HG03469 (cell line): ENCODE measurements around the gene USP40.

Experiments used
- ATAC-seq: cut with Tn5 transposase; IDR thresholded peaks from one replicate; pipeline ENCODE4 v1.9.1; 2021; ENCODE audit warnings: mild to moderate bottlenecking, moderate library complexity, moderate number of reproducible peaks; ENCODE audit not compliant: unreplicated experiment

USP40 gene

DNA sequence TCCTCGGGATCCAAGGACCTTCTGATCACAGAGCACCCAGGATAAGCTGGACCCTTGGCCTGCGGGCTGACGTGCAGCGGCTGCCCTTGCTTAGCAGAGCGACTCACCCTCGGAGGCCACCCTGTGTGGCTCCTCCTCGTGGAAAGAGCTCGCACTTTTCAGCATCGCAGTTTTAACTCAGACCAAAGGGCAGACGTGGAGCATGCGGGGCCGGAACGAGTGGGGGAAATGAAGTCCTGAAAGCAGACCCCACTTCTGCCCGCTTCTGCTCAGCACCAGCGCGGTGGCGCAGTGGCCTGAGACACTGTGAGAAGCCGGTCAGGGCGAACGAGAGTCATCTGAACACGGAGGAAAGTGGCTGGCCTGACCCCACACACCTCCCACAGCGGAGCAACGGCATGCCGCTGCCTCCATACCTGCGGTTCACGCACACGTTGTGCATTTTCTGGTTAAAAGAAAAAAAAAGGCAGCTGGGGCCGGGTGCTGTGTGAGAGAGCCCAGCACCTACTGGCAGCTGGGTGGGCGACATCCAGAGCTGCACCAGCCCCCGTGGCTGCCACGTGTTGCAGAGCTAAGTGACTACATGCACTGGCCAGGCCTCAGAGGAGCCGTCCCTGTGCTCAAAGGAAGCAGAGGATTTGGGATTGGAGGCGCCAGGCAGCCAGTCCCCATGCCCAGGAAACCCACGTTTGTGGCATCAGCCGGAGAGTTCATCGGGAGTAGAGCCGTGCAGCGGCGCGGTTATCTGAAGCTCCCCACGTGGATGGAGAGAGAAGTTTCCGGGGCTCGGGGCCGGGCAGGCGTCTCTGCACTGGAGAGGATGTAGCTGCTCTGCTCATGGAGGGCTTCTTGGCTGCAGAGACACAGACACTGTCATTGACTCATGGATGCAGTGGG is 89.7 kb downstream of the USP40 start:
- ATAC-seq, result no peak

GRCh38 chr2:233476063-233476410 is 90.5 kb downstream of the USP40 start:
- no peak for ATAC-seq

- ATAC-seq, result no peak
These were observed 92.0 kb downstream of the USP40 start for GRCh38 chr2:233474308-233475160.

GRCh38 chr2:233473878-233474277 is 92.7 kb downstream of the USP40 start:
- ATAC-seq, result no peak

DNA sequence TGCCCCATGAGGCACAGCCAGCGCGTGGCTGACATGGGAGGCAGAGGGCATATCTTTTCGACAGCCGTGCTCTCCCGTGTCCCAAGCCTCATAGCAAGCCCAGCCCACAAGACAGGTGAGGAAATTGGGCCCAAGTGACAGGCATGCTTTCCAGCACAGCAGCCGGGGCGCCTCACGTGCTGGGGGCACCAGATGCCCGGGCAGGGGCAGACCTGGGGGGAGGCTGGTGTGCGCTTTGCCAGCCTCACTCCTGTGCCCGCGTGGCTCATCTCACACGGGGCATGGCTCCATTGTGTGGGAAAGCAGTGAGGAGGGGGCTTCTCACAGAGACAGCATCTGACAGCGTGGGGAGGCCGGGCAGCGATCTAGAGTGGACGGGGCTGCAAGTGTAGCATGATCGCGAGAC is 93.2 kb downstream of the USP40 start:
- no peak for ATAC-seq

- no peak for ATAC-seq
These were observed 95.1 kb downstream of the USP40 start for GRCh38 chr2:233471291-233472035.

- no peak for ATAC-seq
These were observed 95.7 kb downstream of the USP40 start for GRCh38 chr2:233470839-233471238.

- no peak for ATAC-seq
These were observed 96.4 kb downstream of the USP40 start for GRCh38 chr2:233470011-233470687.

GRCh38 chr2:233469261-233470010 is 97.1 kb downstream of the USP40 start:
- ATAC-seq, result no peak

DNA sequence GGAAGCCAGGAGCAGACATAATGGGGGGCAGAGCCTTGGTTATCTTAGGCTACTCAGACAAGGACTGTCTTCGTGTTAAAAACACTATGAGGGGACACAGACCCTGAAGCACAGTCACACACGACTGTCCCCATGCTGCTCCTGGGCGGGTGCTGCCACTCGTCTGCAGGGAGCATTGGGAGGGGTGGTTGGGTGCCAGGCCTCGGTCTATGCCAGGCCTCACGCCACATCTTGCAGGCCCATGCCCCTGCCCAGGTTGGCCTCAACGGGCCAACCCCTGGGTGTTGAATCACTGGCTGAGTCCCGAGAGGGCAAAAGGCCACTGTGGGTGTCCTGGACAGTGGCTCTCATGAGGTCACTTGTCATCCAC is 97.9 kb downstream of the USP40 start:
- no peak for ATAC-seq

GRCh38 chr2:233468047-233468740 is 98.4 kb downstream of the USP40 start:
- ATAC-seq, result no peak

GRCh38 chr2:233466991-233467603 is 99.5 kb downstream of the USP40 start:
- no peak for ATAC-seq

DNA sequence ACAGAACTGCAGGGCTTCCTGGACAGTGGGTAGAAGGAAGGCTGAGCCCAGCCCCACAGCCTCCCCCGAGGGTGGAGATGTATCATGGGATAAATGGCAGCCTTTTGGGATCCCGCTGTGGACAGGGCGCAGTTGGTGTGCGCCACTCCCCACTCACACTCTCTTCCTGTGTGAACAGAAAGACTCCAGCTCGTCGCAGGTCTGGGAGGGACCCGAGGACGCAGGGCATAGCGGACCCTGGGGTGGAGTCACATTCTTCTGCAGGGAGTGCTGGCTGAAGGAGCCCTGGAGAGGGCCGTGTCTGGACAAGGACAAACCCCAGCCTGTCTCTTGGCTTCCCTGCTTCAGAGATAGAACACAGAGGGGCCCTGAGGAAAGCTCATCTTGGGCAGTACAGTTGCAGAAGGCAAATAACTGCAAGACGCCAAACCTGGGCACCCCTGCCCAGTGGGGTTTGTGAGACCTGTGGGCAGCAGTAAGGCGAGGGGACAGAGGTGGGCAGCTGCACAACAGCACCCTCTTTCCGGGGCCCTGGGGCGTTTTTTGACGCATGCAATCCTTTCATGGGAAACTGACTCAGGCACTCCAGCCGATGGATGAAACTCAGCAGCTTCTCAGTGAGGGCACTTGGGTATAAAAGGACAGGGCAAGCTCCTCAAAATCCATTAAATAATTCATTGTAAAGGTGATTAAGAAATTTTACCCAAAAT is 101.9 kb downstream of the USP40 start:
- ATAC-seq, result no peak

- no peak for ATAC-seq
These were observed 102.5 kb downstream of the USP40 start for GRCh38 chr2:233464056-233464455.

GRCh38 chr2:233463586-233463985 is 103.0 kb downstream of the USP40 start:
- no peak for ATAC-seq

DNA sequence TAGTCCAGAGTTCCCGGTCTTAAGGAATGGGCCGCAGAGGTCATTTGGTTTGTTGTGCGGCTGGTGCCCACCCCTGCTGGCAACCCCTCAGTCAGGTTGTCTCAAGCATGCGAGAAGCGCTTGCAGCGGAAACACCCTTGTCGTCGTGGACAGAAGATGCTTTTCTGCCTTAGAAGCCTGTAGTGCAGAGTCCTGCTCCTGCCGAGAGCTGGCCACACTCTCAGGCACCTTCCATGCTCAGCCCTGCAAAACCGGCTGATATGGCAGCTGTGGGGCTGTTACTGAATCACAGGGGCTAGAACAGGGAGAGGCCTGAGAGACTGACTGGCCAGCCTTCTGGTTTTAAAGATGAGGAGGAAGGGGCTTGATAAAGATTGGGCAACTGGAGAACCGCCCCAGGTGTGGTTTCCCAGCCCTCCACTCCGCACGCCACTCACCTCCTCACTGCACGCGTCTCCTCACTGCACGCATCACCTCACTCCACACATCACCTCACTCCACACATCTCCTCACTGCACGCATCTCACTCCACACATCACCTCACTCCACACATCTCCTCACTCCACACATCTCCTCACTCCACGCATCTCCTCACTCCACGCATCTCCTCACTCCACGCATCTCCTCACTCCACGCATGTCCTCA is 103.6 kb downstream of the USP40 start:
- ATAC-seq, result no peak

GRCh38 chr2:233462202-233462785 is 104.3 kb downstream of the USP40 start:
- no peak for ATAC-seq
